Lower leg skin (tissue), 4 donors: Measurements from ENCODE around the gene IL1R2. TPM values are rescaled to one million over a fixed set of nuclear protein-coding genes. Genes with fewer than 3 reads are reported as not detected.
"Not testable (repeated sequence)": the region's sequence is repeated elsewhere in the genome, so short reads cannot be mapped to it uniquely, and the experiment has no call there.

Experiments used
- DNase-seq, 2 donors: peaks; one replicate each; pipeline ENCODE4 v3.0.0-alpha.2; 2019; ENCODE audit warnings: low spot score in 2 of 2
- H3K4me3 ChIP-seq: fragments of 200-600 bp; sonication (generic); 2 replicates; pipeline ENCODE4 v1.5.1; 2017; ENCODE audit warnings: mild to moderate bottlenecking, low read depth; ENCODE audit not compliant: poor library complexity, severe bottlenecking
- CTCF ChIP-seq, 3 donors: fragments of 450-650 bp; IDR thresholded peaks; one replicate each; pipeline ENCODE4 v1.5.1; 2016; ENCODE audit warnings: antibody characterized with exemption in 3 of 3, mild to moderate bottlenecking in 3 of 3, moderate library complexity in 2 of 3
- POLR2A ChIP-seq, 2 donors: fragments of 450-650 bp; IDR thresholded peaks; one replicate each; pipeline ENCODE4 v1.6.1; 2016 to 2017; ENCODE audit warnings: antibody characterized with exemption in 2 of 2, mild to moderate bottlenecking in 1 of 2, moderate library complexity in 1 of 2
- WGBS, 2 donors: methylation state at CpG; one replicate each; pipeline ENCODE4 v1.1.5; 2018; 5-methylcytosine and 5-hydroxymethylcytosine counted together
- intact Hi-C: fragments of 100-400 bp; cut with DNase I; formaldehyde crosslinking; loops from one replicate; pipeline ENCODE4 v1.15.0; 2023; ENCODE audit warnings: low total_unique reads
- total RNA-seq, 4 donors: library from RNA; depleted of rRNA; stranded (reverse); fragments of >200 nt; gene quantifications; one replicate each; pipeline ENCODE4 v1.1.0, GENCODE V29; 2016

IL1R2 gene
- total RNA-seq, 4 donors from 2014 or later: 58.4 to 106 (median 68.7) TPM

DNA sequence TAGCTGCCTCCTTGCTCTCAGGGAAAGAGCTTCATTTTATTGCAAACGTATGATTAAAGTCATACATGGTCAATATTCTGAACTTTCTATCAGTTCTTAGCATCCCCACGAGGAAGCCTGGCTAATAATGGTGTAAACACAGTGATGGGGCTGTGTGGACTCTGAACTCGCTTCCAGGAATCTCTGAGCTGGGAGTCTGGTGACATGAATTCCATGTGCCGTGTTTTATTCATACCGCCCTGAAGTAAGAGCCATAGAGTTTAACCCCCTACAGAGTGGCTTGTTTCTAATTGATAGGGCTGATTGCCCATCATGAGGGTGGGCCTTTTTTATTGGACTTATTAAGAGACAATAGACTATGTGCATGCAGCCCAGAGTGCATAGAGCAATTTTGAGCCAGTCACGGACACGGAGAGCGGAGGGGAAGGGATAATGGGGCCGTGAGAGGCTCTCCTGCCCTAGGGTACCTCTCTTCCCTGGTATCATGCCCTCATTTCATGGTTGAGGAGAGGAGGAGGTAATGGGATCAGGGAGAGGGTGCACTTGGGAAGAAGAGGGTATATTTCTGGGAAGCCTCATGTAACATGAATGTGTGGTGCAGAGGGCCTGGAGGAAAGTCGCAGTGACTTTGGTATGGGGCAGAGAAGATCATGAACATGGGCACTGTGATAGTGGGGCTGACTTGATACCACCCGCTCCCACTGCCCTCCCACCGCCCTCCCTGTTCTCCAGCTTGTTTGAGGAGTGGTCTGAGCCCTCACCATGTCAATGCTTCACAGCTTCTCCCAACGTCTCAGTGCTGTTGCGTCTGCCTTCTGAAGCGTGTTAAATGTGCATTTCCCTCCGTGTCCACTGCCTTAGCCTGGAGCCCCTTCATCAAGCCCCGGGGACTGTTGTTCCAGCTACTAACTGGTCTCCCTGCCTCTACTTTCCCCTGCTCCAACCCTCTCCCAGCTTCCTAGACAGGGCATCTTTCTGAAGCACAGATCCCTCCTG lies 73.2 kb downstream of the IL1R2 start:
- intact Hi-C loops: no loop called here
- WGBS, 2 donors: 67 to 71% methylated on average over 17 of the region's 17 CpGs
- DNase-seq: no peak
- no peak overlapping the region for H3K4me3 ChIP-seq
- TF ChIP-seq POLR2A (IDR thresholded peaks at IDR 0.05): no peak

DNA sequence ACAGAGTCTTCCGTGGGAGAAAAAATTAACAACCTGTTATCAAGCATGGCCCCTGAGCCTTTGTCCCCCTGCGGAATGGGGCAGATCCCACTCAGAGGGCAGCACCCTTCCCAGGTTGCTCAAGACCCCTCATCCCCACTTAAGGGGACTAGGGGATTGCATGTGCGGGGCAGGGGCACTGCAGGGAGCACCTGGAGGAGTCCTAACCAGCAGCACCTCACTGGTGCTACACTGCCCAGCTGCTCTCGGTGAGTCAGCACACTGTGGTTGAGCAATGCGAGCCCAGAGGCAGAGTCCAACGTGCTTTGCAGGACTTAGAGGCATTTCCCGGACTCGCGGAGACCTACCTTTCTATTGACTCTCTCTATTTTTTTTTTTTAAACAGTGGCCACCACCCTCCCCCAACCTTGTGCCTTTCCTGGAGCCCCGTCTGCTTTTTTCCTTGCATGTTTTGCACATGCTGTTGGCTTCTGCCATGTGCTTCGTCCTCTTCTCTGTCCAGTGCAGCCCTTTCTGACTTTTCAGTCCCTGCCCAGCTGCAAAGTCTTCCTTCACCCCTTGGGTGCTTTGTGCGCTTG lies 74.0 kb downstream of the IL1R2 start:
- WGBS, 2 donors: 82 to 84% methylated on average over 12 of the region's 12 CpGs
- intact Hi-C loops: no loop called here
- TF ChIP-seq CTCF (IDR thresholded peaks at IDR 0.05): no peak
- no peak for TF ChIP-seq POLR2A (IDR thresholded peaks at IDR 0.05)
- DNase-seq: no peak
- no peak overlapping the region for H3K4me3 ChIP-seq

GRCh38 chr2:102066554-102066953 lies 74.8 kb downstream of the IL1R2 start:
- TF ChIP-seq POLR2A (IDR thresholded peaks at IDR 0.05): no peak
- TF ChIP-seq CTCF (IDR thresholded peaks at IDR 0.05): no peak
- intact Hi-C loops: no loop called here
- 71 to 98% methylated on average over 6 of the region's 6 CpGs for WGBS, 2 donors
- no peak for DNase-seq
- no peak overlapping the region for H3K4me3 ChIP-seq

DNA sequence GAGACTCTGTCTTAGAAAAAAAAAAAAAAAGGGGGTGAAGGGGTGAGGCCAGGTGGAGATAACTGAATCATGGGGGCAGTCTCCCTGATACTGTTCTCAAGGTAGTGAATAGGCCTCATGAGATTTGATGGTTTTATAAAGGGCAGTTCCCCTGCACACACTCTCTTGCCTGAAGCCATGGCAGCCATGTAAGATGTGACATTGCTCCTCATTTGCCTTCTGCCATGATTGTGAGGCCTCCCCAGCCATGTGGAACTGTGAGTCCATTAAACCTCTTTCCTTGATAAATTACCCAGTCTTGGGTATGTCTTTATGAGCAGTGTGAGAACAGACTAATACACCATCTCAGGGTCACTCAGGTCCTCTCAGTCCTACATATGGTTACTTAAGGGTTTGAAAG lies 76.4 kb downstream of the IL1R2 start:
- DNase-seq, intact Hi-C loops, H3K4me3 ChIP-seq: not testable (repeated sequence)

- intact Hi-C loops: no loop called here
- DNase-seq: no peak
- no peak overlapping the region for H3K4me3 ChIP-seq
- TF ChIP-seq CTCF (IDR thresholded peaks at IDR 0.05) (no peak), POLR2A (IDR thresholded peaks at IDR 0.05) (no peak)
- WGBS, 2 donors: 95 to 96% methylated on average over 7 to 8 of the region's 8 CpGs
Observed at GRCh38 chr2:102069311-102069974, 77.7 kb downstream of the IL1R2 start.

DNA sequence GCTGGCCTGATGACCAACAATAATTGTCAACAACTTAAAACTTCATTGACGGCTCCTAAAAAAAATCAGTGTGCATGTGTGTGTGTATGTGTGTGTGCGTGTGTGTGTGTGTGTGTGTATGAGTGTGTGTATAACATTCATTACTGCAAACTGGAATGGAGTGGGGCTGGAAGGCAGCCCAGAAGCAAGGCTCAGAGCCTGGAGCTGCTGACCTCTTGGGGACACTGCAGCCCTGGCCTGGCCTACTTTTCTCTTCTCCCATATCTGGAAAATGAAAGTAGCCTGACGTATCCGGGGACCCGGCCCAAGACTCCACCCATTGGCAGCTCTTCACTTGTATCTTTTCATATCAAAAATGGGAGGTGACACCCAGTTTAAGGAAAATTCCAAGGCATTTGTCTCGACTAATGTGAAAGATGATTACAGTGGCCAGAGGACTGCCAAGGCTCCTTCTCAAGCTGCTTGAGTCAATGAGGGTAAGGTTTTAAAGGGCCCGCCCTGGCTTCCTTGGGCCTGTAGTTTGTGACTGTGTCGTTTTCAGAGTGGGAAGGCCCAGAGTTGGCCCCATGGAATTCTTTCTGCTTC lies 78.4 kb downstream of the IL1R2 start:
- no peak for TF ChIP-seq POLR2A (IDR thresholded peaks at IDR 0.05)
- no peak for TF ChIP-seq CTCF (IDR thresholded peaks at IDR 0.05)
- H3K4me3 ChIP-seq: no peak overlapping the region
- peak; percentile 79 to 93 for DNase-seq
- 26 to 39% methylated on average over 8 of the region's 8 CpGs for WGBS, 2 donors
- intact Hi-C loops: no loop called here
